GM12878 (cell line): ENCODE data around the gene UBASH3B.

Experiments
- CEBPB ChIP-seq, 2 experiments: fragments of 150-350 bp in 1 of 2; IDR thresholded peaks; 2 replicates each; pipeline ENCODE4 v1.6.1; 2012 to 2014; ENCODE audit warnings: low read depth in 2 of 2, low read length in 2 of 2, borderline replicate concordance in 1 of 2, inconsistent platforms in 1 of 2
- CTCF ChIP-seq, 3 experiments: IDR thresholded peaks in 2 of 3; conservative IDR thresholded peaks in 1 of 3; 2 replicates each; pipeline ENCODE4 v1.5.1; 2011; ENCODE audit warnings: low read depth in 3 of 3, low read length in 3 of 3, mild to moderate bottlenecking in 3 of 3, control low read depth in 2 of 3, moderate library complexity in 2 of 3, inconsistent platforms in 1 of 3, mixed read lengths in 1 of 3; ENCODE audit not compliant: control insufficient read depth in 2 of 3, insufficient read depth in 1 of 3; ENCODE audit errors: extremely low read depth in 1 of 3
- E4F1 ChIP-seq: fragments of 450-650 bp; IDR thresholded peaks from 2 replicates; pipeline ENCODE4 v1.6.1; 2018; ENCODE audit warnings: borderline replicate concordance, mild to moderate bottlenecking; ENCODE audit not compliant: partially characterized antibody
- EP300 ChIP-seq, 2 experiments: fragments of 150-350 bp in 1 of 2; IDR thresholded peaks; 2 replicates each; pipeline ENCODE4 v1.6.1; 2011 to 2012; ENCODE audit warnings: low read depth in 2 of 2, low read length in 2 of 2, borderline replicate concordance in 1 of 2, improper control_type of control experiment in 1 of 2, inconsistent platforms in 1 of 2; ENCODE audit not compliant: control insufficient read depth in 1 of 2
- HDAC2 ChIP-seq: fragments of 200-600 bp; sonication (generic); IDR thresholded peaks from 2 replicates; pipeline ENCODE4 v1.6.1; 2017
- MAX ChIP-seq: IDR thresholded peaks from 2 replicates; pipeline ENCODE4 v1.6.1; 2012; ENCODE audit warnings: low read depth, low read length, improper control_type of control experiment
- NR2C2 ChIP-seq: IDR thresholded peaks from 2 replicates; pipeline ENCODE4 v1.6.1; 2011; ENCODE audit warnings: borderline replicate concordance, low read depth; ENCODE audit not compliant: control insufficient read depth, insufficient read length
- POLR2A ChIP-seq: IDR thresholded peaks from 2 replicates; pipeline ENCODE4 v1.6.1; 2011; ENCODE audit warnings: low read depth, mild to moderate bottlenecking, low read length
- TCF12 ChIP-seq: IDR thresholded peaks from 2 replicates; pipeline ENCODE4 v1.6.1; 2011; ENCODE audit warnings: low read depth, mild to moderate bottlenecking, low read length
- ZBTB33 ChIP-seq: fragments of 450-650 bp; IDR thresholded peaks from 2 replicates; pipeline ENCODE4 v1.6.1; 2017; ENCODE audit warnings: mild to moderate bottlenecking

- no peak for TF ChIP-seq NR2C2
- TF ChIP-seq CTCF (IDR thresholded peaks at IDR 0.05 in 2 of 3, conservative IDR thresholded peaks at IDR 0.05 in 1 of 3; ENCODE audit: control insufficient read depth in 2 of 3, extremely low read depth in 1 of 3, insufficient read depth in 1 of 3, low read depth in 3 of 3, low read length in 3 of 3) = no peak
- TF ChIP-seq MAX = no peak
- TF ChIP-seq TCF12 = no peak
- no peak for TF ChIP-seq E4F1
- TF ChIP-seq POLR2A = no peak
- TF ChIP-seq EP300 (IDR thresholded peaks at IDR 0.05; ENCODE audit: borderline replicate concordance in 1 of 2, control insufficient read depth in 1 of 2, low read depth in 2 of 2, low read length in 2 of 2) = no peak
- no peak for TF ChIP-seq HDAC2
- no peak for TF ChIP-seq CEBPB (IDR thresholded peaks at IDR 0.05; ENCODE audit: borderline replicate concordance in 1 of 2, low read depth in 2 of 2, low read length in 2 of 2)
- no peak for TF ChIP-seq ZBTB33
These were observed 103.5 kb downstream of the UBASH3B start for GRCh38 chr11:122758974-122759373.
